GM21737 (cell line): ENCODE measurements around the gene PRKCE.

Experiments
- ATAC-seq: cut with Tn5 transposase; IDR thresholded peaks from one replicate; pipeline ENCODE4 v1.9.1; 2021; ENCODE audit warnings: mild to moderate bottlenecking, moderate library complexity; ENCODE audit not compliant: unreplicated experiment

The PRKCE gene

GRCh38 chr2:45776160-45776955 is 124.9 kb downstream of the PRKCE start:
- no peak for ATAC-seq

GRCh38 chr2:45777996-45778719 is 126.7 kb downstream of the PRKCE start:
- no peak for ATAC-seq

GRCh38 chr2:45778720-45779171 is 127.3 kb downstream of the PRKCE start:
- ATAC-seq = no peak

GRCh38 chr2:45780541-45781463 is 129.3 kb downstream of the PRKCE start:
- ATAC-seq = no peak

- no peak for ATAC-seq
Measured at GRCh38 chr2:45781464-45781811, 130.0 kb downstream of the PRKCE start.

GRCh38 chr2:45782436-45782835 is 131.0 kb downstream of the PRKCE start:
- ATAC-seq = no peak

- no peak for ATAC-seq
Measured at GRCh38 chr2:45782986-45783385, 131.5 kb downstream of the PRKCE start.

GRCh38 chr2:45786030-45786835 is 134.8 kb downstream of the PRKCE start:
- ATAC-seq = no peak

- no peak for ATAC-seq
Measured at GRCh38 chr2:45786836-45787357, 135.4 kb downstream of the PRKCE start.

- no peak for ATAC-seq
Measured at GRCh38 chr2:45788401-45788800, 136.9 kb downstream of the PRKCE start.

GRCh38 chr2:45789317-45789716 is 137.8 kb downstream of the PRKCE start:
- ATAC-seq = peak; percentile 68

- no peak for ATAC-seq
Measured at GRCh38 chr2:45789961-45790723, 138.7 kb downstream of the PRKCE start.

GRCh38 chr2:45793305-45793962 is 142.0 kb downstream of the PRKCE start:
- no peak for ATAC-seq

GRCh38 chr2:45794134-45794617 is 142.7 kb downstream of the PRKCE start:
- no peak for ATAC-seq

GRCh38 chr2:45796500-45796899 is 145.0 kb downstream of the PRKCE start:
- no peak for ATAC-seq

- ATAC-seq = no peak
Measured at GRCh38 chr2:45797451-45798230, 146.2 kb downstream of the PRKCE start.

- no peak for ATAC-seq
Measured at GRCh38 chr2:45799679-45800381, 148.4 kb downstream of the PRKCE start.
